KMS-11 (cell line): ENCODE results near the gene ITCH.

Source experiments
- H2AFZ ChIP-seq: fragments of 200-600 bp; sonication (generic); 2 replicates; pipeline ENCODE4 v1.6.1; 2016; ENCODE audit warnings: antibody characterized with exemption, mixed run types, low read depth
- H3K27ac ChIP-seq: fragments of 200-600 bp; sonication (generic); 2 replicates; pipeline ENCODE4 v1.6.1; 2016; ENCODE audit warnings: mild to moderate bottlenecking, mixed run types
- H3K27me3 ChIP-seq: fragments of 200-600 bp; sonication (generic); 2 replicates; pipeline ENCODE4 v1.6.1; 2017; ENCODE audit warnings: mild to moderate bottlenecking, low read depth, mixed run types, moderate library complexity; ENCODE audit not compliant: insufficient read depth
- H3K36me3 ChIP-seq: fragments of 200-600 bp; sonication (generic); 2 replicates; pipeline ENCODE4 v1.6.1; 2017; ENCODE audit warnings: mild to moderate bottlenecking, mixed run types; ENCODE audit not compliant: insufficient read depth
- H3K4me1 ChIP-seq: fragments of 200-600 bp; sonication (generic); 2 replicates; pipeline ENCODE4 v1.6.1; 2016; ENCODE audit warnings: mild to moderate bottlenecking, low read depth, mixed run types; ENCODE audit not compliant: poor library complexity, severe bottlenecking
- H3K4me2 ChIP-seq: fragments of 200-600 bp; sonication (generic); 2 replicates; pipeline ENCODE4 v1.7.0; 2016; ENCODE audit warnings: mild to moderate bottlenecking, mixed run types
- H3K4me3 ChIP-seq: fragments of 200-600 bp; sonication (generic); IDR thresholded peaks from 2 replicates; pipeline ENCODE4 v1.6.1; 2017; ENCODE audit warnings: low read depth, low read length, mixed read lengths; ENCODE audit not compliant: insufficient read depth
- H3K79me2 ChIP-seq: fragments of 200-600 bp; sonication (generic); 2 replicates; pipeline ENCODE4 v1.6.1; 2016; ENCODE audit warnings: low read depth, mixed run types; ENCODE audit not compliant: insufficient read depth
- H3K9ac ChIP-seq: fragments of 200-600 bp; sonication (generic); 2 replicates; pipeline ENCODE4 v1.6.1; 2016; ENCODE audit warnings: mild to moderate bottlenecking, mixed run types
- H4K20me1 ChIP-seq: fragments of 200-600 bp; sonication (generic); 2 replicates; pipeline ENCODE4 v1.6.1; 2016; ENCODE audit warnings: mild to moderate bottlenecking, mixed run types; ENCODE audit not compliant: insufficient read depth
- TF ChIP-seq, protein P1 (sequence below): fragments of 200-600 bp; sonication (generic); conservative IDR thresholded peaks from 2 replicates; pipeline ENCODE4 v1.6.1; 2017; ENCODE audit warnings: low read depth, mild to moderate bottlenecking, antibody characterized with exemption, low read length, moderate library complexity, mixed read lengths

ITCH gene

DNA sequence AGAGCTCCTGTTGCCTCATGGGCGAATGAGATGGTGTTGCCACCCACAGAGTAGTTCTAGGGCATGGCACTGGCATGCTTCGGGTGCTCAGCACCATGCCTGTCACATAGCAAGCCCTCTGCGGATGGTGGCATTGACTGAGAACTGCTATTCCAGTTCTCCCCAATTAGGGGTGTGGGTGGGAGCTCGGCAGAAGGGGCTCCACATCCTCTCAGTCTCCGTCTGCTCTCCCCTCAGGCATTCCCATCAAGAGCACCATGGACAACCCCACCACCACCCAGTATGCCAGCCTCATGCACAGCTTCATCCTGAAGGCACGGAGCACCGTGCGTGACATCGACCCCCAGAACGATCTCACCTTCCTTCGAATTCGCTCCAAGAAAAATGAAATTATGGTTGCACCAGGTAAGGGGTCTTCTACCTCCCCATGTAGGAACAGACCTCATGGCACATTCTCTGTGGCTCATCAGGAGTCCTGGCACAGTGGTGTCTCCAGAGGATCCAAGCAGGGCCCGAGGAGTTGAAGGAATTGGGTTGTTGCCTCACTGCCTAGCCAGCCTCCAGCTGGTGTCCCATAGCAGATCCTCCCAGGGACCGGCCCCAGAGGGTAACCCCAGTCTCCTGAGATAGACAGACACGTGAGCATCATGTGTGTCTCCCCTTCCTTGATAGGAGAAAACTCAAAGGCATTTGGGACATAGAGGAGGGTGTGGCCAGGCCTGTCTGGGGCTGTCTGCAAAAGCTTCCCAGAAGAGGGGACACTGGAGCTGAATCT is 171.5 kb downstream of the ITCH start:
- H3K27me3 ChIP-seq: no peaks in the 10 kb centered on the region
- H4K20me1 ChIP-seq: no peaks in the 10 kb centered on the region
- H3K36me3 ChIP-seq: peaks cover 5% of the 10 kb centered on the region; the same call in 1 of the 2 replicates
- H3K4me2 ChIP-seq: no peak overlapping the region
- TF ChIP-seq, protein P1, sequence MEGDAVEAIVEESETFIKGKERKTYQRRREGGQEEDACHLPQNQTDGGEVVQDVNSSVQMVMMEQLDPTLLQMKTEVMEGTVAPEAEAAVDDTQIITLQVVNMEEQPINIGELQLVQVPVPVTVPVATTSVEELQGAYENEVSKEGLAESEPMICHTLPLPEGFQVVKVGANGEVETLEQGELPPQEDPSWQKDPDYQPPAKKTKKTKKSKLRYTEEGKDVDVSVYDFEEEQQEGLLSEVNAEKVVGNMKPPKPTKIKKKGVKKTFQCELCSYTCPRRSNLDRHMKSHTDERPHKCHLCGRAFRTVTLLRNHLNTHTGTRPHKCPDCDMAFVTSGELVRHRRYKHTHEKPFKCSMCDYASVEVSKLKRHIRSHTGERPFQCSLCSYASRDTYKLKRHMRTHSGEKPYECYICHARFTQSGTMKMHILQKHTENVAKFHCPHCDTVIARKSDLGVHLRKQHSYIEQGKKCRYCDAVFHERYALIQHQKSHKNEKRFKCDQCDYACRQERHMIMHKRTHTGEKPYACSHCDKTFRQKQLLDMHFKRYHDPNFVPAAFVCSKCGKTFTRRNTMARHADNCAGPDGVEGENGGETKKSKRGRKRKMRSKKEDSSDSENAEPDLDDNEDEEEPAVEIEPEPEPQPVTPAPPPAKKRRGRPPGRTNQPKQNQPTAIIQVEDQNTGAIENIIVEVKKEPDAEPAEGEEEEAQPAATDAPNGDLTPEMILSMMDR: no peak
- no peak overlapping the region for H3K4me3 ChIP-seq
- no peak overlapping the region for H2AFZ ChIP-seq
- no peak overlapping the region for H3K9ac ChIP-seq
- H3K4me1 ChIP-seq: peaks cover 13% of the 10 kb centered on the region
- H3K27ac ChIP-seq: no peak overlapping the region
- H3K79me2 ChIP-seq: no peaks in the 10 kb centered on the region

DNA sequence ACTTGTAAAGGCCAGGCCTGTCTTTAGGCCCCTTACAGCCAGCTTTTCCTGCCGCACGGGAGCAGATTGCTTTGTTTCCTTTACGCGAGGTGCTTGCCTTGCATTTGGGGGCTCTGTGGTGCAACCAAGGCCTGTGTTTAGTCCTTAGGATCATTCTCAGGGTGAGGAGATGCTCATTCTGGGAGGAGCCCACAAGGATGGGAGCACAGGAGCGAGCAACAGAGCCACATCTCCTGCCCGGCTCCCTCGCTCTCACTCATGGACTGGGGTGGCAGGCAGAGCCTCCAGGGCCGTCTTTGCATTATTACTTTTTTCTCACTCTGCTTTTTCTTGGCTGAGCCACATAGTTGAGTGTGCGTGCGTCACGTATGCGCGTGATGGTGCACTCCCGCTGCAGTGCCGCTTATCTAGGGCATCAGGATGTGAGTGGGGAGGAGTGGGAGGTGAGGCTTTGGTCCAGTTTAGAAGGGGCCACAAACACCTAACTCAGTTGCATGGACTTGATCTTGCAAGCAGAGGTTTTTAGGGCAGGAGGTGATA is 172.3 kb downstream of the ITCH start:
- H3K4me1 ChIP-seq: peaks cover 6% of the 10 kb centered on the region
- TF ChIP-seq, protein P1: no peak
- H2AFZ ChIP-seq: no peak overlapping the region
- H3K36me3 ChIP-seq: peaks cover 5% of the 10 kb centered on the region; the same call in 1 of the 2 replicates
- no peak overlapping the region for H3K4me2 ChIP-seq
- no peaks in the 10 kb centered on the region for H4K20me1 ChIP-seq
- H3K27ac ChIP-seq: no peak overlapping the region
- H3K79me2 ChIP-seq: no peaks in the 10 kb centered on the region
- no peaks in the 10 kb centered on the region for H3K27me3 ChIP-seq
- no peak overlapping the region for H3K4me3 ChIP-seq
- H3K9ac ChIP-seq: no peak overlapping the region

DNA sequence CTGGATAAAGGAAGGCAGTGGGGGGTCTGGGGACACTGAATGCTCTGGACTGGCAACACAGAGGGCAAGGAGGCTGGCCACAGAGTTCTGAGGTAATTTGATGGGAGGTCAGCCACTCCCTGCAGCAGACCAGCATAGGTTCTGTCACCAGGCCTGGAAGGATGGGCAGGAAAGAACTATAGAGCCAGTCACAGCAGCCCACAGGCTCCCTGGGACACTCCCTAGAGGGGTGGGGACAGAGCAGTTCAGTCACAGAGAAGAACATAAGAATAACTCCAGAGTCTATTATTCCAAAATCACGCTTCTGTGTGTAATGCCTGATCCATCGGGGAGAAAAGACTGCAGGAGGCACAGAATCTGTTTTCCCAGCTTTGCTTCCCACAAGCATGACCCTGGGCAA is 172.8 kb downstream of the ITCH start:
- Histone ChIP-seq H3K4me2 (no peak overlapping the region), H3K79me2 (no peaks in the 10 kb centered on the region), H3K27me3 (no peaks in the 10 kb centered on the region), H3K9ac (no peak overlapping the region), H3K27ac (no peak overlapping the region), H2AFZ (no peak overlapping the region), H4K20me1 (no peaks in the 10 kb centered on the region), H3K36me3 (peaks cover 5% of the 10 kb centered on the region; the same call in 1 of the 2 replicates), H3K4me3 (no peak overlapping the region), H3K4me1 (peaks cover 5% of the 10 kb centered on the region)
- TF ChIP-seq, protein P1: no peak

DNA sequence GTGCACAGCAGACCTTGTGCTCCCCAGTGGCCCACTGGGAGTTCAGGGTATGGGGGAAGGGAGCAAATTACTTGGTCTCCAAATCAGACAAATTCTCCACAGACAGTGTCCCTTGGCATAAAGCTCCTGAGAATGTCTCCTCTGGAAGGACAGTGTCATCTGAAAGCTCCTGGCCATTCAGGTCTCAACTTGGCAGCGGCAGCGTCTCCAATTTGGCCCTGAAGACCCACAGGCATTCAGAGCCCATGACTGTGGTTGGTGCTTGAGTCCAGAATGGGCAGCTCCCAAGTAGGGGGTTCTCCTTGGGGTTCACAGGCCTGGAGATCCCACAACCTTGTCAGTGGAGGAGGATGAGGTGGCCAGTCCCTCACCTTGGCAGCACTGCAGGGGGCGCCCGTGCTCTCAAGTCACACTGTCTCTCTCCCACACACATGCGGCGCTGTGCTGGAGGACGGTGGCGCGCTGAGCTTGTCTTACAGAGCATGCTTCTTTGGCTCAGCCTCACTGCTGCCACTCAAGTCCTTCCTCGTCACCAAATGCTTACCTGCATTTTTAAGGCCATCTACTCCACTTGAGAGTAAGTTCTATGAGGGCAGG is 173.8 kb downstream of the ITCH start:
- H3K4me3 ChIP-seq: no peak overlapping the region
- peaks cover 5% of the 10 kb centered on the region for H3K4me1 ChIP-seq
- H3K27ac ChIP-seq: no peak overlapping the region
- H3K9ac ChIP-seq: no peak overlapping the region
- no peaks in the 10 kb centered on the region for H3K79me2 ChIP-seq
- H4K20me1 ChIP-seq: no peaks in the 10 kb centered on the region
- no peaks in the 10 kb centered on the region for H3K27me3 ChIP-seq
- peaks cover 5% of the 10 kb centered on the region; the same call in 1 of the 2 replicates for H3K36me3 ChIP-seq
- H2AFZ ChIP-seq: no peak overlapping the region
- no peak overlapping the region for H3K4me2 ChIP-seq
- TF ChIP-seq, protein P1: peak; percentile 36; the same call in 1 of the 2 replicates
